GM21515 (cell line): Measurements from ENCODE around the gene KCNH1.

Source experiments
- ATAC-seq: cut with Tn5 transposase; IDR thresholded peaks from one replicate; pipeline ENCODE4 v1.9.1; 2021; ENCODE audit not compliant: unreplicated experiment

KCNH1 gene, protein sequence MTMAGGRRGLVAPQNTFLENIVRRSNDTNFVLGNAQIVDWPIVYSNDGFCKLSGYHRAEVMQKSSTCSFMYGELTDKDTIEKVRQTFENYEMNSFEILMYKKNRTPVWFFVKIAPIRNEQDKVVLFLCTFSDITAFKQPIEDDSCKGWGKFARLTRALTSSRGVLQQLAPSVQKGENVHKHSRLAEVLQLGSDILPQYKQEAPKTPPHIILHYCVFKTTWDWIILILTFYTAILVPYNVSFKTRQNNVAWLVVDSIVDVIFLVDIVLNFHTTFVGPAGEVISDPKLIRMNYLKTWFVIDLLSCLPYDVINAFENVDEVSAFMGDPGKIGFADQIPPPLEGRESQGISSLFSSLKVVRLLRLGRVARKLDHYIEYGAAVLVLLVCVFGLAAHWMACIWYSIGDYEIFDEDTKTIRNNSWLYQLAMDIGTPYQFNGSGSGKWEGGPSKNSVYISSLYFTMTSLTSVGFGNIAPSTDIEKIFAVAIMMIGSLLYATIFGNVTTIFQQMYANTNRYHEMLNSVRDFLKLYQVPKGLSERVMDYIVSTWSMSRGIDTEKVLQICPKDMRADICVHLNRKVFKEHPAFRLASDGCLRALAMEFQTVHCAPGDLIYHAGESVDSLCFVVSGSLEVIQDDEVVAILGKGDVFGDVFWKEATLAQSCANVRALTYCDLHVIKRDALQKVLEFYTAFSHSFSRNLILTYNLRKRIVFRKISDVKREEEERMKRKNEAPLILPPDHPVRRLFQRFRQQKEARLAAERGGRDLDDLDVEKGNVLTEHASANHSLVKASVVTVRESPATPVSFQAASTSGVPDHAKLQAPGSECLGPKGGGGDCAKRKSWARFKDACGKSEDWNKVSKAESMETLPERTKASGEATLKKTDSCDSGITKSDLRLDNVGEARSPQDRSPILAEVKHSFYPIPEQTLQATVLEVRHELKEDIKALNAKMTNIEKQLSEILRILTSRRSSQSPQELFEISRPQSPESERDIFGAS

DNA sequence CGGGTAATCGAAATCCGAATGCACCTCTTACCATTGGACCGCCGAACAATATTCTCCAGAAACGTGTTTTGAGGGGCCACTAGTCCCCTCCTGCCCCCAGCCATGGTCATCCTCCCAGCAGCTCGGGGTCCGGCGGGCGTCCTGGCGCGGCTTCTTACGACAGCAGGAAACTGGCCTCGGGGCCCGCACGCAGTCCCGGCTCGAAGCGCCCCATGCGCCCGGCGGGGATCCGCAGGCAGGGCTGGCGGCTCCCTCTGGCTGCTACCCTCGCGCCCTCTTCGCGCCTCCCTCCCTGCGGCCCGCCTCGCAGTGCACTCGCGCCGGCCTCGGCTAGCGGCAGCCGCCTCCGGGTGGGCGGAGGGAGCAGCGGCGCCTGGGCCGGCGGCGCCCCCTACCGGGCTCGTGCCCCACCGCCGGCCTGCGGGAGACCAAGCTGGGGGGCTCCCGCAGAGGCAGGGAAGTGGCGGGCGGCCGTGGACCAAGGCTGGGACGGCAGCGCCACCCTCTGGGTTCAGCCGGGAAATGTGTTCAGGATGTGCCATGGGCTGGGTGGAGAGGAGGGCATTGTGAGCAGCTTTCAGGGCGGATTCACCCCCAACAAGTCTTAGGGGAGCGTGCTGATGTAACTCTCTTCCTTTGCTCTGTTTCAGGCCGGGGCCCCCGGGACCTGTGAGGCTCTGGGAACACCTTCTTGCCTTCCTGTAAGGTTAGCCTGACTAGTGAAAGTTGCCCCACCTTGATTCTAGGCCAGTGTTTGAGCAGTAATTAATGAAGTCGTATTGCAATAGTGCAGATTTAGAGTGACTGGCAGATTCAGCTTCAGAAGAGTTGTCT is at the start of gene KCNH1:
KCNH1 (minus strand) TSS at position 313 of the 834 bp plus-strand sequence; CDS start at position 110, 203 bp downstream.
- ATAC-seq: peak; percentile 92

DNA sequence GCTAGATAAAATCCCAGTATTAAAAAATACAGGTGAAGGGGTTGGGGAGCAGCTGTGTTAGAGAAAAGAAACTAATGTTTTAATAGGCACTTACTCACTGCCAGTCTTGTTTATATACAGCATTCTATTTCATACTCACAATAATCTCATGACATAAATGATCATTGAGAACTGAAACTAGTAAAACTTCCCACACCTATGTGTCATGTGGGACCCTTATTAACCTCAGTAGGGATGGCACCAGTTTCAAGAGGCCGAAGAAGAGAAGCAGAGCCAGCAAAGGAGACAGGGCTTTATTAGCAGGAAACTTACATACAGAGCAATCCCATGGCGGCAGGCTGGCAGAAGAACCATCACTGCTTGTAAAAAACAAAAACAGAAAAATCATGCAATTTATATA is 48.8 kb upstream of the KCNH1 start:
- no peak for ATAC-seq

DNA sequence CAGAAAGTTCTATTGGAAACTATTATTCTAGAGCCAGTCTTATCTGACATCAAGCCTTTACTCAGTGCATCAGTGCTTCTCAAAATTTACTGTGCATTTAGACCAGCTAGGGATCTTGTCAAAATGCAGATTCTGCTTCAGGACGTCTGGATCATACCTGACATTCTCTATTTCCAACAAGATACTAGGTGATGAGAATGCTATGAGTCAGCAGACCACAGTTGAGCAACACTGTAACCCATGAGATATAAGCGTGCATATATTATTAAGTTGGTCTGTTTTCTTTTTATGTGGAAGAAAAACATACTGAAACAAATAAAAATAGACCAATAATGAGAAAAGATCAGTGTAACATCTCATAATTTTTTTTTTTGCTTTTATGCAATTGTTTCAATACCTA is 40.4 kb upstream of the KCNH1 start:
- ATAC-seq: no peak

DNA sequence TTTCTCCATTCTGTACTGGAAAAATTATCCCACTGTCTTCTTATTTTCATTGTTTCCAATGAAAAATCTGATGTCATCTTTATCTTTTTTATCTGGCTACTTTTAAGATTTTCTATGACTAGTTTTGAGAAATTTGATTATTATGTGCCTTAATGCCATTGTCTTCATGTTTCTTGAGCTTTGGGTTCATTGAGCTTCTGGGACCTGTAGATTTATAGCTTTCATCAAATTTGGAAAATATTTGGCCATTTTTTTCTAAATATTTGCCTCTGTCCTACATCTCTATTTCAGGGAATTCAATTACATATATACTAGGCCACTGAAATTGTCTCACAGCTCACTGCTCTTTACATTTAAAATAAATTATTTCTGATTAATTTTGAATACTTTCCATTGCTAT is 38.7 kb upstream of the KCNH1 start:
- no peak for ATAC-seq

DNA sequence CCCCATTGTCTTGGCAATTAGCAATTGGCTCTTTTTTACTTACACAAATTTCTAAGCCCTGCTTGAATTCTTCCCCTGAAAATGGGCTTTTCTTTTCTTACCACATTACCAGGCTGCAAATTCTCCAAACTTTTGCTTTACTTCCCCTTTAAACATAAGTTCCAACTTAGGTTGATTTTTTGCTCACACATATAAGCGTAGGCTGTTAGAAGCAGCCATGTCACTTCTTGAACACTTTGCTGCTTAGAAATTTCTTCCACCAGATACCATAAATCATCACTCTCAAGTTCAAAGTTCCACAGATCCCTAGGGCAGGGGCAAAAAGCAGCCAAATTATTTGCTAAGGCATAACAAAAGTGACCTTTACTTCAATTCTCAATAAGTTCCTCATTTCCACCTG is 35.4 kb upstream of the KCNH1 start:
- no peak for ATAC-seq

DNA sequence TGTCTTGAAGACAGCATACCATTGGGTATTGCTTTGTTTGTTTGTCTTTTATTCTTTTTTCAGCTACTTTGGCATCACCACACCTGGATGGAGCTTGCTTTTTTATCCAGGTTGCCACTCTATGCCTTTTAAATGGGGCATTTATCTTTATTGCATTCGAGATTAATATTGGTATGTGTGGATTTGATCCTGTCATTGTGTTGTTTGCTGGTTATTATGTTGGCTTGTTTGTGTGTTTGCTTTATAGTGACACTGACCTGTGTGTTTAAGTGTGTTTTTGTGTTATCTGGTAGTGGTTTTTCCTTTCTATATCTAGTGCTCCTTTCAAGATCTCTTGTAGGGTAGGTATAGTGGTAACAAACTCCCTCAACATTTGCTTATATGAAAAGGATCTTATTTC is 24.9 kb upstream of the KCNH1 start:
- no peak for ATAC-seq

DNA sequence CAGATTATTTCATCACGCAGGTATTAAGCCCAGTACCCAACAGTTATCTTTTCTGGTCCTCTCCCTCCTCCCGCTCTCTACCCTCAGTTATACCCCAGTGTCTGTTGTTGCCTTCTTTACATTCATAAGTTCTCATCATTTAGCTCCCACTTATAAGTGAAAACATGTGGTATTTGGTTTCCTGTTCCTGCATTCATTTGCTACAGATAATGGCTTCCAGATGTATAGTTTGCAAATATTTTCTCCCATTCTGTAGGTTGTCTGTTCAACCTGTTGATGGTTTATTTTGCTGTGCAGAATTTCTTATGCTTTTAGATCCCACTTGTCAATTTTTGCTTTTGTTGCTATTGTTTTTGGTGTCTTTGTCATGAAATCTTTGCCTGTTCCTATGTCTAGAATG is 21.1 kb upstream of the KCNH1 start:
- ATAC-seq: no peak

DNA sequence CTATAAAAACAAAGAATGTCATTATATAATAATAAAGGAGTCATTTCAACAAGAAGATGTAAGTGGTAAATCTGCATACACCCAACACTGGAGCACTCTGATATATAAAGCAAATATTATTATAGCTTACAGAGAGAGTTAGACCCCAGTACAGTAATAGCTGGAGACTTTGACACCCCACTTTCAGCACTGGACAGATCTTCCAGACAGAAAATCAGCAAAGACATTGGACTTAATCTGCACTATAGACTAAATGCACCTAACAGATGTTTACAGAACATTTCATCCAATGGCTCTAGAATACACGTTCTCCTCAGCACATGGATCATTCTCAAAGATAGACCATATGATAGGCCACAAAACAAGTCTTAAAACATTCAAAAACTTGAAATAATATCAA is 20.0 kb upstream of the KCNH1 start:
- no peak for ATAC-seq

DNA sequence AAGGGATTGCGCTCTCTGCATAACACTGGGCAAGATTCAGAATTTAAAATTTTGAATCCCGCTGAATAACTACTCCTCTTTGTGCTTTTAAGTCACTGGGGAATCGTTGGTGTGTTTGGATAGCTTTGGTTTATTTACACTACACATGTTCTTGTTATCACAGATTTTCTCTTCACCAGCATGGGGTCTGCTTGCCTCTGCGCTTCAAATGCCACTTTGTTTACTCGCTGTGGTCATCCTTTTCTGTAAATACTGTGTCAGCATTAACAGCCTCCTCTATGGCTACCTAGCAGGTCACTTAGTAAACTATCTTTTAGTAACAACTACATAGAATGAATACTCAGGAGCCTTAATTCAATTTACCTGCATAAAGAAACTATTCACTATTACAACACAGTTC is 14.4 kb upstream of the KCNH1 start:
- no peak for ATAC-seq

DNA sequence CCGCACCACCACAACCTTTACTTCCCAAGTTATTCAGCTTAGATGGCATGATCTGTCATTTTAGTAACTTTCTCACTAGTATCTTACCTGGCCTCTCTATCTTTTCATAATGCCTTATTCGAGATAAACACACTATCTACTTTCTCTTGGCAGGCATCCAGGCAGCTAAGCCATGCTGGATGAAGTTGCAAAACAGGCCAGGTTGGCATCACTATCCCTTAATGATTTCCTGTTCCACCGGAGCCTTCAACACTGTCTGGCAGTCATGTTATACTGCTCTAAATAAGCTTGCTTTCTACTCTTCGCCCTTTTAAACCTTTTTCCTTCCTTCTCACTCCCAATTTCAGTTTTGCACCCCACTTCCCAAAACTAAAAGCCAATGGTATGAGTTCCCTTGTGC is 12.0 kb upstream of the KCNH1 start:
- no peak for ATAC-seq

DNA sequence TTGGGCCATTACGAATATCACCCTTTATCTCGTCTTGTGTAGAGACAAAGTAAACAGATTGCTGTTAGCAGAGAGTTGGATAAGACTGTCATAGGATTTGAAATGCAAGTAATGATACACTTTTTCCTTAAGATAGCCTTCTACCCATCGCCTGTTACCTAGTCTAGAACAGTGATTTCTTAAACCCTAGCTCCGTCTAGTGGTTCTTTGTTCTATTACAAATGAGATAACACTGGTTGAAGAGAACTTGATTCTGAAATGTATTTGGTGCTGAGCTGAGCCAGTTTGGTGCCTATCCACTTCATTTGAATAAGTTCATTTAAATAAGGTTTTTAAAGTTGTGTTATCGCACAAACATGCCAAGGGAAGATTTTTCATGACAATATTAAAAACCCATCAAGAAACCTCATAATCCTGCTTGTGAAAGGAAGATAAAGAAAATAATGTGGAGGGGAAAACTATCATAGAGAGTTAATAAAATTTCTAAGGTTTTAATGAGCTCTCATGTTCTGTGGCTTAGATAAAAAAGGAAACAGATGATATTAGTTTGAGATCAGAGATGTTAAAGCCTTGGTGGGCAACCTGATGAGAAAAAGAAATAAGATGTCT is 1.5 kb upstream of the KCNH1 start:
- ATAC-seq: no peak

DNA sequence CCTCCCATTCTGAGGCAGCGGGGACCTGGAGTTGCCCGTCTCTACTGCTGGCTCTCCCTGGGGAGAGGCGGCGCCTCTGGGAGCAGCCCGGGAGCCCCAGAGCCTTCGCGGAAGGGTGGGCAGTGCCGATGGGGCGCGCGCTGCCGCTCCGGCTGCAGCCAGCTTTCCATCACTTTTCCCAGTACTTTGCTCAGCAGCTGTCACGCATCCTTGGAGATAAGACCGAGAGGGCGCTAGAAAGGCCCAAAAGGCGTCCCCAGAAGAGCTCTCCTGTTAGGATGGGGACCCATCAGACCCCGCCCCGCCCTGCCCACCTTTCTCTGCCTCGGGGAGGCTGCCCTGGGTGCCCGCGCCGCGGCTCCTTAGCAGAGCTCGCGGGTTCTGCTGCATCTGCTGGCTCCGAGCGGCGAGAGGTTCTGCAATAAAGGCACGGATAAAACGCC is 534 bp downstream of the KCNH1 start:
- no peak for ATAC-seq

DNA sequence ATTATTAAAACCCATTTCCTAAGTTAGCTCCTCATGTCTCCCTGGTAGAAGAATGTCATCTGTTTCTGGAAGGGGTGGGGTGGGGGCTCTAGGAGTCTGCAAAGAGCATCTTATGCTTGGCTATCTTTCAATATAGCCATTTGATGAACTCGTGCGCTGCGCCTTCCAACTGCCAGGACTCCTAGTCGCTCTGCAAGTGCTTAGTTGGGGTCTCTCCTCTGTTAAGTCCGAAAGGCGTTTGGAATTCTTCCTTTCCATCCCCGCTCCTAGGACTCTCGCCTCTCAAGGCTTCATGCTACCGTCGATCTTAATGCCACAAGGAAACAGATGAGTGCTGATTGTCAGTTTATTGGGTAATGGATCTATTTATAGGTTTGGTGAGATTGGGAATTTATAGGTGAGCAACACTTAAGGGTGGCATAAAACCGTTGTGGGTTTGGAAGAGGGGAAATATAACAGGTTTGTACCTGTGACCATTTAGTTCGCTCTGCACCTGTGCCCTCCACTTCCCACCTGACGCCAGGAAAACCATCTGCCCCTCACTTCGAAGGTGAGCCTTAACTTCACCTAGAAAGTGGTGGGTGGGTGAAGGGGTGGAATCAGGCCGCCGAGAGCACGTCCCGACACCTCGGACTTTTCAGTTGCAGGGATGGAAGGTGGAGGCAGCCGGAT is 1.1 kb downstream of the KCNH1 start:
- no peak for ATAC-seq

DNA sequence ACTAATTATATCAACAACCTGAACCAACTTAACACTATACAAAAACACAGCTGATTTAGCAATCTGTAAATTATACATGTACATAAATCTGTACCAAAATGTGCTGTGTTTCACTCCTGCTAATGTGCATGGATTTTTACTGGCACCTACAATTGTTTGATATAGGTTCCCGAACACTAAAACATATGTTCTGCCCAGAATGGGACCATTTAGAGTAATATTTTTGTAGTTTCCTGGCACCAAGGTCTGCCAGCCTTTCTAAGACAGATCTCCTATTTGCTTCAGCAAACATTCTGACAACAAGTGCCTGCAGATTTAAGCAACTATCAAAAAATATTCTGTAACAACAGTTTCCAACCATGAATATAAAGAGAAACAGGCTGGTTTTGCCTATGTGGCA is 4.2 kb downstream of the KCNH1 start:
- ATAC-seq: no peak

DNA sequence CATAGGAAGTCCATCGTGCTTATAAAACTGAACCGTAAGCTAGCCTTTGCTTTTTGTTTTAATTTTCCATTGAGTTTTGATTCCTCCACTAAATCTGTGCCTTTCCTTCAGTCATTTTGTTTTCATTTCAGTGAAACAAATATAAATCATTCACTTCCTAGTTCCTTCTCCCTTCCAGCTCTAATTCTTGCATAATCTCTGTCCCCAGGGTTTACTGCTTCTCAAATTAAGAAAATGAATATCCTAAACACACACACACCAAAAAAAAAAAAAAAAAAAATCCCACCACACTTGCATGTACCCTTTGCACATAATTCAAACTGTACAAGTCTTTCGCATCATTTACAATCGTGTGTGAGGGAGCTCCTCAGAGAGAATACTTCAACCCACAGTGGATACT is 6.8 kb downstream of the KCNH1 start:
- no peak for ATAC-seq

DNA sequence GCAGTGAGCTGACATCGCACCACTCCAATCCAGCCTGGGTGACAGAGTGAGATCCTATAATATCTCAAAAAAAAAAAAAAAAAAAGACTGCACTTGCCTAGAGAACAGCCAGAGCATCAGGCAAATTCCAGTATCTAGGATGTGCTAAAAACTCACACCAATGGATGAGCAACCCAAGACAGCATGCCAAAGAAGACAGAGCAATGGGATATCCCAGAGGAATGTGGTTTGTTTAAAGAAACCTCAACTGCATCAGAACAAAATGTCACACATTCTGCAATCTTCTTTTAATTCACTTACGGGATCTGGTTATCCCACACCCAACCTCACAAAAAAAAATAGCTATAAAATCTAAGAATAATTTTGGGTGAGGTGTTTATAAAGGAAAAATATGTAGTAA is 7.3 kb downstream of the KCNH1 start:
- ATAC-seq: no peak

DNA sequence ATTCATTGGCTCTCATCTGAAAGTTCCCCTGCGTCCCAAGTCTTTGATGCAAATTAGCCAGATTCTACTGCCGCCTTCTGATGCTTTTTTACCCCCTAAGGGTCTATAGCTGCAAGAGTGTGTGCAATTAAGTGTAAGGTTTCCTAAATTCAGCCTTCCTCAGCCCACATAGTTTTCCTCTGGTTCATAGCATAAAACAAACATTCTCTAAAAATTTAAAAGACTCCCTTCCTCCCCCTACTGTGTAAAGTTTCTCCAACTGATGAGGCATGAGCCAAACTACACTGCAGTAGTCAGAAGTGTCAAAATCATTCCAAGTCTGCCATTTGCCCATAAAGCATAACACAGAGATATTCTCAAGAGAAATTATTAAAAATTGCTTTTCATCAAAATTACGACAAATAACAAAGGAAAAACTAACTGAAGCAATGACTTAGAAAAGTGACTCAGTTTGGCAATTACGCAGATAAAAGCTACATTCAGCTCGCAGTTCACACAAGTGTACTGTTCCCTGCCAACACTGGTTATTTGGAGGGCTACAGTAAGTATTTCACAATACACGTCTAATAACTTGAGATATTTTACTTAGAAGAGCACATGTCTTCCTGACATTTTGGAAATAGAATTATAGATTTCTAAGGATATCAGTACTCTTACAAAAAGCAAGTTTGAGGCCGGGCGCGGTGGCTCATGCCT is 15.4 kb downstream of the KCNH1 start:
- no peak for ATAC-seq

DNA sequence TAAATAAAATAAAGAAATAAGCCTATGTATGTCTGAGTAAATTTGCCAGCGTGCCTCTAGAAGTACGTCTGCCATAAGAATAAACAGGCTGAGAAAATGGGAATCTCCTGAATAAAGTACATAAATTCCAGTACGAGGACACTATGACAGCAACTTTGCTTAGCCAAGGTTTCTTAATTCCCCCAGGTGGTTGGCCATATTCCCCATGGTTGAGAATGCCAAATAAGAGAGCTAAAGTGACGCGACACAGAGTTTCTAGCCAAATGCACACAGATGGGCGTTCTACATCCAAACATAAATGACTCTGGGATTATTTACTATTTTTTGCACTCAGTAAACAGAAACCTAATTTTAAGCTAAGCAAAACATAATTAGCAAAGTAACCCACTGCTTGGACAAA is 19.5 kb downstream of the KCNH1 start:
- no peak for ATAC-seq

DNA sequence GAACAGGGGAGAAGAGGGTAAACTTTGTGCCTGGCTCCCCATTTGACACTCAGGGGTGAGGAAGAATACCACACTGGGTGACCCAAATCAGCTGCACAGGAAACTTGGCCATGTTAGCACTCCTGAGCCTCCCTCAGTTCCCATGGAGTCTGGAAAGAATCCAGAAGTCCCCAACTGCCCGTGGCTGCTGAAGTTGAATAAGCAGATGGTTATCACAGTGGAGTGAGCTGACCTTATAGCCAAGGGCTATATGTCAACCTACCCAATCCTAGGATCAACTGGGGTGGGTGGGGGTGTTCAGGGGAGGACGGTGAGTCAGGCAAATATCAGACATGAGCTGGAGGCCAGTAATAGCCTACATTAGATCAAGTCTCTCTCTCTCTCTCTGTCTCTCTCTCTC is 20.4 kb downstream of the KCNH1 start:
- no peak for ATAC-seq

DNA sequence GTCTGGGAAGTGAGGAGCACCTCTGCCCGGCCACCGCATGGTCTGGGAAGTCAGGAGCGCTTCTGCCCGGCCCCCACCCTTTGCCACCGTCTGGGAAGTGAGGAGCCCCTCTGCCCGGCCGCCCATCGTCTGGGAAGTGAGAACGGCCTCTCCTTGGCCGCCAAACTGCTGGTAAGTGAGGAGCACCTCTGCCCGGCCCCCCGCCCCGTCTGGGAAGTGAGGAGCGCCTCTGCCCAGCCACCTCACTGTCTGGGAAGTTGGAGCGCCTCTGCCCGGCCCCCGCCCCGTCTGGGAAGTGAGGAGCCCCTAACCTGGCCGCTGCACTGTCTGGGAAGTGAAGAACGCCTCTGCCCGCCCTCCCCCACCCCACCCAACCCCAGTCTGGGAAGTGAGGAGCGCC is 22.6 kb downstream of the KCNH1 start:
- ATAC-seq: no peak
